Astrocyte (in vitro differentiated cells and primary cell): ENCODE results near the gene ITK. TPM values are rescaled to one million over a fixed set of nuclear protein-coding genes. Genes with fewer than 3 reads are reported as not detected.

Experiments used
- DNase-seq: peaks from one replicate; pipeline ENCODE4 v3.0.0-alpha.2; 2010; ENCODE audit warnings: low read depth
- FAIRE-seq: peaks from 2 replicates; lab custom pipeline; 2011; peaks lifted over from hg19 to GRCh38; lab: Jason Lieb, UNC
- H2AFZ ChIP-seq: 2 replicates; pipeline ENCODE4 v1.6.0; 2012; ENCODE audit warnings: low read depth, low read length, inconsistent platforms
- H3K27ac ChIP-seq: 2 replicates; pipeline ENCODE4 v1.5.1; 2011; ENCODE audit warnings: low read depth, low read length, inconsistent platforms
- H3K27me3 ChIP-seq: 2 replicates; pipeline ENCODE4 v1.6.0; 2011; ENCODE audit warnings: low read length, inconsistent platforms; ENCODE audit not compliant: insufficient read depth
- H3K36me3 ChIP-seq: 2 replicates; pipeline ENCODE4 v1.5.1; 2011; ENCODE audit warnings: low read length, inconsistent platforms; ENCODE audit not compliant: insufficient read depth
- H3K4me1 ChIP-seq: 2 replicates; pipeline ENCODE4 v1.5.1; 2011; ENCODE audit warnings: low read length, inconsistent platforms; ENCODE audit not compliant: insufficient read depth
- H3K4me2 ChIP-seq: 2 replicates; pipeline ENCODE4 v1.6.0; 2012; ENCODE audit warnings: low read length, inconsistent platforms
- H3K4me3 ChIP-seq: 2 replicates; pipeline ENCODE4 v1.5.1; 2011; ENCODE audit warnings: low read depth, mild to moderate bottlenecking, low read length, inconsistent platforms; ENCODE audit not compliant: insufficient read depth
- H3K79me2 ChIP-seq: 2 replicates; pipeline ENCODE4 v1.6.0; 2012; ENCODE audit warnings: mild to moderate bottlenecking, low read length, inconsistent platforms; ENCODE audit not compliant: insufficient read depth
- H3K9ac ChIP-seq: 2 replicates; pipeline ENCODE4 v1.6.0; 2012; ENCODE audit warnings: mild to moderate bottlenecking, low read length, inconsistent platforms
- H3K9me3 ChIP-seq: 2 replicates; pipeline ENCODE4 v1.5.1; 2012; ENCODE audit warnings: low read depth, mild to moderate bottlenecking, low read length, inconsistent platforms; ENCODE audit not compliant: insufficient read depth
- H4K20me1 ChIP-seq: 2 replicates; pipeline ENCODE4 v1.6.0; 2012; ENCODE audit warnings: low read length, inconsistent platforms; ENCODE audit not compliant: insufficient read depth
- H3K27ac Mint-ChIP-seq: one replicate; pipeline ENCODE4 v1.8.0; 2021; ENCODE audit warnings: mild to moderate bottlenecking, mixed read lengths; ENCODE audit not compliant: unreplicated experiment
- H3K27me3 Mint-ChIP-seq: one replicate; pipeline ENCODE4 v1.8.0; 2021; ENCODE audit warnings: low read depth, mixed read lengths; ENCODE audit not compliant: unreplicated experiment
- H3K36me3 Mint-ChIP-seq: one replicate; pipeline ENCODE4 v1.8.0; 2021; ENCODE audit warnings: low read depth, mixed read lengths; ENCODE audit not compliant: unreplicated experiment
- H3K4me1 Mint-ChIP-seq: one replicate; pipeline ENCODE4 v1.8.0; 2021; ENCODE audit warnings: low read depth, mixed read lengths; ENCODE audit not compliant: unreplicated experiment
- H3K4me3 Mint-ChIP-seq: one replicate; pipeline ENCODE4 v1.8.0; 2021; ENCODE audit warnings: mild to moderate bottlenecking, moderate library complexity, mixed read lengths; ENCODE audit not compliant: unreplicated experiment
- H3K9me3 Mint-ChIP-seq: one replicate; pipeline ENCODE4 v1.8.0; 2021; ENCODE audit warnings: mild to moderate bottlenecking, mixed read lengths; ENCODE audit not compliant: unreplicated experiment
- CTCF ChIP-seq: IDR thresholded peaks from 2 replicates; pipeline ENCODE4 v1.5.1; 2011; ENCODE audit warnings: low read depth, mild to moderate bottlenecking, inconsistent platforms, low read length, moderate library complexity; ENCODE audit not compliant: insufficient read depth
- EZH2 ChIP-seq: IDR thresholded peaks from 2 replicates; pipeline ENCODE4 v1.6.1; 2012; ENCODE audit warnings: mild to moderate bottlenecking, low read length, inconsistent platforms; ENCODE audit not compliant: insufficient read depth
- total RNA-seq: library from RNA; stranded (reverse); gene quantifications from 2 replicates; pipeline ENCODE4 v1.2.1, GENCODE V29; 2021

The ITK gene
- total RNA-seq, 1 donor from 2014 or later = 0.48 TPM

- Histone ChIP-seq H3K4me2 (peak overlapping the region; percentile 98), H2AFZ (peak overlapping the region; percentile 79), H4K20me1 (peaks cover 8% of the 10 kb centered on the region), H3K9ac (peak overlapping the region; percentile 73), H3K4me1 (peaks cover 12% of the 10 kb centered on the region), H3K4me3 (peak overlapping the region; percentile 73), H3K27me3 (peaks cover 16% of the 10 kb centered on the region), H3K79me2 (peaks cover 3% of the 10 kb centered on the region), H3K27ac (no peak overlapping the region), H3K9me3 (no peaks in the 10 kb centered on the region), H3K36me3 (no peaks in the 10 kb centered on the region)
- H3K9me3 Mint-ChIP-seq = no peaks in the 10 kb centered on the region
- DNase-seq (no peak), FAIRE-seq (no peak)
- TF ChIP-seq CTCF (no peak), EZH2 (peak; percentile 45)
- H3K27ac Mint-ChIP-seq = peak overlapping the region; percentile 75
- H3K4me1 Mint-ChIP-seq = peaks cover 25% of the 10 kb centered on the region
- H3K36me3 Mint-ChIP-seq = peaks cover 2% of the 10 kb centered on the region
- H3K4me3 Mint-ChIP-seq = peak overlapping the region; percentile 90
- H3K27me3 Mint-ChIP-seq = peaks cover 15% of the 10 kb centered on the region
These were observed 85.8 kb downstream of the ITK start for GRCh38 chr5:157266286-157267007.

GRCh38 chr5:157267025-157267424 is 86.4 kb downstream of the ITK start:
- peaks cover 8% of the 10 kb centered on the region for H4K20me1 ChIP-seq
- no peaks in the 10 kb centered on the region for H3K36me3 ChIP-seq
- H3K36me3 Mint-ChIP-seq = peaks cover 2% of the 10 kb centered on the region
- H3K27me3 ChIP-seq = peaks cover 14% of the 10 kb centered on the region
- H3K4me1 Mint-ChIP-seq = peaks cover 25% of the 10 kb centered on the region
- H3K9me3 Mint-ChIP-seq = no peaks in the 10 kb centered on the region
- no peaks in the 10 kb centered on the region for H3K9me3 ChIP-seq
- H3K4me1 ChIP-seq = peaks cover 12% of the 10 kb centered on the region
- TF ChIP-seq EZH2 = no peak
- TF ChIP-seq CTCF = no peak
- H3K27ac Mint-ChIP-seq = peak overlapping the region; percentile 75
- H3K27ac ChIP-seq = no peak overlapping the region
- FAIRE-seq = no peak
- H3K4me3 Mint-ChIP-seq = peak overlapping the region; percentile 90
- no peak overlapping the region for H2AFZ ChIP-seq
- no peak overlapping the region for H3K9ac ChIP-seq
- peak overlapping the region; percentile 98 for H3K4me2 ChIP-seq
- peak overlapping the region; percentile 73 for H3K4me3 ChIP-seq
- no peak for DNase-seq
- H3K27me3 Mint-ChIP-seq = peaks cover 14% of the 10 kb centered on the region
- peaks cover 3% of the 10 kb centered on the region for H3K79me2 ChIP-seq
